Esophagus (tissue), 2 donors: ENCODE measurements around the gene PRPF31. TPM values are rescaled to one million over a fixed set of nuclear protein-coding genes. Genes with fewer than 3 reads are reported as not detected.

Source experiments
- H3K27ac ChIP-seq, 2 donors: one replicate each; pipeline ENCODE4 v1.5.1; 2013; ENCODE audit warnings: low read depth in 2 of 2, mild to moderate bottlenecking in 2 of 2, inconsistent platforms in 1 of 2, low read length in 1 of 2, moderate library complexity in 1 of 2
- H3K27me3 ChIP-seq, 2 donors: one replicate each; pipeline ENCODE4 v1.6.1; 2013; ENCODE audit warnings: low read length in 2 of 2, control low read depth in 1 of 2, mild to moderate bottlenecking in 1 of 2; ENCODE audit not compliant: insufficient read depth in 2 of 2, control insufficient read depth in 1 of 2
- H3K36me3 ChIP-seq, 2 donors: one replicate each; pipeline ENCODE4 v1.6.1; 2013; ENCODE audit warnings: low read length in 1 of 2; ENCODE audit not compliant: control insufficient read depth in 2 of 2, insufficient read depth in 2 of 2
- H3K4me1 ChIP-seq, 2 donors: one replicate each; pipeline ENCODE4 v1.6.1; 2013; ENCODE audit warnings: low read length in 1 of 2; ENCODE audit not compliant: control insufficient read depth in 2 of 2, insufficient read depth in 2 of 2
- H3K4me3 ChIP-seq, 2 donors: one replicate each; pipeline ENCODE4 v1.5.1; 2013; ENCODE audit warnings: low read length in 2 of 2, mild to moderate bottlenecking in 2 of 2, low read depth in 1 of 2, moderate library complexity in 1 of 2
- H3K9me3 ChIP-seq, 2 donors: one replicate each; pipeline ENCODE4 v1.6.1; 2013; ENCODE audit warnings: mild to moderate bottlenecking in 2 of 2, low read depth in 1 of 2, low read length in 1 of 2, moderate library complexity in 1 of 2; ENCODE audit not compliant: control insufficient read depth in 2 of 2, insufficient read depth in 1 of 2
- WGBS, 2 donors: extraction: QIAGEN DNeasy Blood & Tissue Kit; methylation state at CpG; one replicate each; pipeline ENCODE4 v1.1.7; 2013; 5-methylcytosine and 5-hydroxymethylcytosine counted together
- polyA plus RNA-seq, 2 donors: library from polyadenylated mRNA; stranded (reverse); fragments of 200-250 nt; gene quantifications; one replicate each; pipeline ENCODE4 v1.2.3, GENCODE V29; 2013
- donor health status: healthy with polysubstance abuse.
- donor health status: Bipolar disorder and iron deficiency.

Gene PRPF31
- polyA plus RNA-seq, 2 donors = 38.9 to 44.3 TPM

DNA sequence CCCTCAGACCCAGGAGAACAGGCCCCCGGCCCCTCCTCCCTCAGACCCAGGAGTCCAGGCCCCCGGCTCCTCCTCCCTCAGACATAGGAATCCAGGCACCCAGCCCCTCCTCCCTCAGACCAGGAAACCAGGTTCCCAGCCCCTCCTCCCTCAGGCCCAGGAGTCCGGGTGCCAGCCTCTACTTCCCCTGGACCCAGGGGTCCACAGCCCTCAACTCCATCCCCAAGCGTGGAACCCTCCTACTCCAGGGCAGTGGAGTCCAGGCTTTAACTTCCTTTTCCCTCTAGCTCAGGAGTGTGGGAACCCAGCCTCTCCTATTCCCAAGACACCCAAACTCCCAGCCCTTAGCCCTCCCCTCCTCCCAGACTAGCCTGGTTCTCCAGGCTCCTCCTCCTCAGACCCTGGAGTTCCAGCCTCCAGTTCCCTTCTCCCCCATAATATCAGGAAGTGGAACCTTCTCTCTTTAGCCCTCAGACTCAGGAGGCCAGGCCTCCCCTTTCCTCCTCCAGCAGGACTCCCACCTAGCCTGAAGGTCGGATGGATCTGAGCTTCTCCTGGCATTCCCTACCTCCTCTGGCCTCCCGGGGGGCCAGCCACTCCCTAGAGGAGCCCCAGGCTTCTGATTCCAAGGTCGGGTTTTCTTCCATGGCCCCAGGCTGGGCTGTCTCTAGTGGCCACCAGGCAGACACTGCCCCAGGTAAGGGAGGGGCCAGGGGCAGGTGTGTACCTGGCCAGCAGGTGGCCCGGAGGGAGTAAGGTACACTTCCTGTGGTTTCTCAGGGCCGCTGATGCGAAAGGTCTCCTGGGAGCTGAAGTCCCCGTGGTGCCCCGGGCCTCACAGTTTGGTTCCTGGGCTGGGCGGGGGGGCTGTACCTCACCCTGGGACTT is 57.2 kb downstream of the PRPF31 start, which contains the start of gene TMC4:
Gene TMC4 (minus strand): TSS at position 690 of the 888 bp plus-strand sequence. CDS start 43 bp downstream, at position 647.
- no peaks in the 10 kb centered on the region for H3K36me3 ChIP-seq
- 9 to 14% methylated on average over 13 of the region's 13 CpGs for WGBS, 2 donors
- no peaks in the 10 kb centered on the region for H3K9me3 ChIP-seq
- H3K4me1 ChIP-seq = peaks cover 0 to 9% of the 10 kb centered on the region in 2 donors
- no peaks in the 10 kb centered on the region for H3K27me3 ChIP-seq
- H3K4me3 ChIP-seq = peak within 1 kb of the TSS; percentile 36 to 49
- H3K27ac ChIP-seq = peak within 1 kb of the TSS; percentile 47 to 67

DNA sequence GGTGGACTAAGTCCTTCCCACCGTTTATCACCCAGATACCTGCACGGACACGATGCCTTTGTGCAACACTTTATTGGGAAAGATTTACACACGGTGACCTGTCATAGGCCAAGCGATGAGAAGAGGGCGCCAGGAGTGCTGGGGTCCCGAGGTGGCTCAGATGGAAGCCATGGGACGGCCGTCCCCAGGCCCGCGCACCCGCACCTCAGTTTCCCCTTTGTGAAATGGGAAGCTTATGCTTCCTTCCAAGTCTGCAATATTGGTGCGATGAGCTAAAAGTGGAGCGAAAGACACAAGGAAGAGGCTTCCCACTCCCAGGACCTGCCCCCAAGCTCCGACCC is 57.8 kb downstream of the PRPF31 start:
- no peaks in the 10 kb centered on the region for H3K27me3 ChIP-seq
- H3K27ac ChIP-seq = no peak overlapping the region
- 36 to 40% methylated on average over 15 of the region's 15 CpGs for WGBS, 2 donors

DNA sequence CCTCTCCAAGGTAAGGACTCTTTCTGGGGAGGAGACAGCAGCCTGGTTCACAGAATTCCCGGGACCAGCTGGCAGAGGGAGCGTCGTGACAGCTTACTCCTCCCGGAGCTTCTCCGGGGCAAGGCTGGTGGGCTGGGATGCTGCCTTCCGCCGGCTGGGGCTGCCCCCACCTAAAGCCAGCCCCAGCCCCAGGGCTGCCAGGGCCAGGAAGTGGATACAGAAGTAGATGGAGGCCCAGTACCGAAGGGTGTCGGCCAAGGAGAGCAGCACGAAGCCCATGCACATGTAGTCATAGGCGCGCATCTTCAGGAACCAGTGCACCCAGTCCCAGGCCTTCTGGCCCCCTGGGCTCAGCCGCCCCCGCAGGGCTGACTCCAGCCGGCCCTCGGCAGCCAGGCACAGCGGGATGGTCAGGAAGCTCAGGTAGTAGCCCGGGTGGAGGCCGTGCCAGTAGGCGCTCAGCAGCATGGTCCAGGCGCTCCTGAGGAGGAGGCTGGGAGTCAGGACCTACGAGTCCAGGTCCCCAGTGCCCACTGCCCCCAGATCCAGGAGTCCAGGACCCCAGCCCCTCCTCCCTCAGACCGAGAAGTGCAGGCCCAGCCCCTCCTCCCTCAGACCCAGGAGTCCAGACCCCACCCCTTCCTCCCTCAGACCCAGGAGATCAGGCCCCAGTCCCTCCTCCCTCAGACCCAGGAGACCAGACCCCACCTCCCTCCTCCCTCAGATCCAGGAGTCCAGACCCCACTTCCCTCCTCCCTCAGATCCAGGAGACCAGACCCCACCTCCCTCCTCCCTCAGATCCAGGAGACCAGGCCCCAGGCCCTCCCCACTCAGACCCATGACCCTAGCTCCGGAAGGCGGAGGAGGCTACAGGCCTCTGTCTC is 58.6 kb downstream of the PRPF31 start:
- Histone ChIP-seq H3K4me1 (peaks cover 0 to 4% of the 10 kb centered on the region in 2 donors), H3K9me3 (no peaks in the 10 kb centered on the region), H3K27me3 (no peaks in the 10 kb centered on the region), H3K27ac (no peak overlapping the region), H3K36me3 (peaks cover 0 to 5% of the 10 kb centered on the region in 2 donors), H3K4me3 (no peak overlapping the region)
- WGBS, 2 donors = 75 to 77% methylated on average over 22 to 25 of the region's 25 CpGs

More for the DNA sequence above, 57.8 kb downstream of the PRPF31 start:
- Histone ChIP-seq H3K4me3 (no peak overlapping the region), H3K9me3 (no peaks in the 10 kb centered on the region), H3K4me1 (peaks cover 0 to 5% of the 10 kb centered on the region in 2 donors), H3K36me3 (peaks cover 0 to 2% of the 10 kb centered on the region in 2 donors)

DNA sequence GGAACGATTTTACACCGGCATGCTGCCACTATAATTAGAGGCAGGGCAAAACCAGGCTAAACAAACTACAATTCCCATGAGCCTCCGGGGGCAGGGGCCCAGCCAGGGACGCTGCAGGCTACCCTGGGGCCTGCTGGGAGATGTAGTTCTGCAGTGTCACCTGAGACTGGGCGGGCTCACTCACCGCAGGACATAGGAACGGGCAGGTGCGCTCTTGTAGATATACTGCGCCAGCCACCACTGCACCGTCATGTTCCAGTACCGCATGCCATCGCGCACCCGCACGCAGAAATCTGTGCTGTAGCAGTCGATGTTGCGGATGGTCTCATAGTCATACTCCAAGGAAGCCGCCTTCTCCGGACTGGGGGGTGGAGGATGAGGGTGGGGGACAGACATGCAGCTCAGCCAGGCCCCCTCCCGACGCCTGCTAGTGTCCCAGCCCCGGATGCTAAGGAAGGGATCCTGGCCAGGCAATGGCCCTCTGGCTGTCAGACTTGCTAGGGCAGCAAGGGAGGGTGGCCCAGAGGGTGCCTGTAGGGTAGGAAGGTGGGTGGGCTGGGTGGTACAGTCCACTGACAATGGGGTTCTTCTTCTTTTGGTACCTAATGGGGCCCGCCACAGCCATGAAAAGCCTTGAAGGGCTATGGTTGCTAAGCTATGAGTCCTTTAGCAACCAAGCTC is 63.2 kb downstream of the PRPF31 start:
- no peak overlapping the region for H3K4me3 ChIP-seq
- no peaks in the 10 kb centered on the region for H3K4me1 ChIP-seq
- peaks cover 0 to 15% of the 10 kb centered on the region in 2 donors for H3K36me3 ChIP-seq
- H3K27ac ChIP-seq = no peak overlapping the region
- WGBS, 2 donors = 80% methylated on average over 23 of the region's 23 CpGs
- H3K9me3 ChIP-seq = no peaks in the 10 kb centered on the region
- no peaks in the 10 kb centered on the region for H3K27me3 ChIP-seq

DNA sequence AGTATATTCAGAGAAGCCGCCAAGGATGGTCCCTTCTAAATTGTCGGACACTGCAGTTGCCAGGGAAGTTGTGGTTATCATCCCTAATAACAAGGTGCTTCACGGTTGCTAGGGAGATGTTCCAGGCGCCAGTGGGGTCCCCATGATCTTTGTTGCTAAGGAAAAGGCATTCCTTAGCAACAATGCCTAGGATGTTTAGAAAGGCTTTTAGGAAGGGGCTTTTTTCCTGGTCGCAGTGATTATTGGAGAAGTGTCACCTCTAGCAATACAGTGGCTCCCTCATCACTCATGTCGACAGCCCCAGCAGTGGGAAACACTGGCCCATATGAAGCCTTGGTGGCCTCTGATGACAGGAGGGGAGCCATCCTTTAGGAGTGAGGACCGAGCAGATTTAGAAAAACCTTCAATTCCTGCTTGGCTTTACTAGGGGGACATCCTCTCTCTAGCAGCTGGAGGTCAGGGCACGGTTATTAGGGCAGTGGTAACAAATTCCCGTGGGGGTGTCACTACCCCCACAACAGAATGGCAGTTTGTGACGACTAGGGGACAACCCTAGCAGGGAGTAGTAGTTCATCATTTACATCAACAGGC is 63.8 kb downstream of the PRPF31 start:
- no peak overlapping the region for H3K27ac ChIP-seq
- peaks cover 0 to 16% of the 10 kb centered on the region in 2 donors for H3K36me3 ChIP-seq
- no peak overlapping the region for H3K4me3 ChIP-seq
- H3K9me3 ChIP-seq = no peaks in the 10 kb centered on the region
- H3K27me3 ChIP-seq = no peaks in the 10 kb centered on the region
- H3K4me1 ChIP-seq = no peaks in the 10 kb centered on the region
- WGBS, 2 donors = 85 to 86% methylated on average over 10 of the region's 10 CpGs

DNA sequence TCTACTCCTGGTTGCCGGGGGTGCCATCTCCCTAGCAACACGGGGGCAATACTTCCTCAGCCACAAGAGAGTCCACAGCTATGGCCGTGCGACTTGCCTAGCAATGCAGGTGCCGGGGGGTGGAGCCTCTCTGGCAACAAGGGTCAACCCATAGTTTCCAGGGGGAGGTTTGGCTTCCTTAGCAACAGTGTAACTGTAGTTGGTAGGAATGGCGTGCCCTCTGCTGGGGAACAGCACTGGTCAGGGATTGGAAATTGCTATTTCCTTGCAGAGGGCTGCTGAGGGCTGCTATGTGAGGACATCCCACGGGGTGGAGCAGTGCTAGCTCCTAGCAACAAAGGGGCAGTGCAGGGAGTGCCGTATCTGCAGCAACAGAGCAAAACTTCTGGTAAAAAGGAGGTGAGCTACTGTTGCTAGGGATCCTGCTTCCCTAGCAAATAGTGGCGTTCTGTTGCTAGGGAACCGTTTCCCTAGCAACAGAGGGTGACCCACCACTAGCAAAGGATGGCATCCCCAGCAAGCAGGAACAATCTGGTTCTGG is 64.4 kb downstream of the PRPF31 start:
- peaks cover 0 to 16% of the 10 kb centered on the region in 2 donors for H3K36me3 ChIP-seq
- 54 to 60% methylated on average over 10 of the region's 10 CpGs for WGBS, 2 donors
- H3K4me3 ChIP-seq = no peak overlapping the region
- no peaks in the 10 kb centered on the region for H3K4me1 ChIP-seq
- H3K27ac ChIP-seq = no peak overlapping the region
- H3K27me3 ChIP-seq = no peaks in the 10 kb centered on the region
- H3K9me3 ChIP-seq = no peaks in the 10 kb centered on the region

DNA sequence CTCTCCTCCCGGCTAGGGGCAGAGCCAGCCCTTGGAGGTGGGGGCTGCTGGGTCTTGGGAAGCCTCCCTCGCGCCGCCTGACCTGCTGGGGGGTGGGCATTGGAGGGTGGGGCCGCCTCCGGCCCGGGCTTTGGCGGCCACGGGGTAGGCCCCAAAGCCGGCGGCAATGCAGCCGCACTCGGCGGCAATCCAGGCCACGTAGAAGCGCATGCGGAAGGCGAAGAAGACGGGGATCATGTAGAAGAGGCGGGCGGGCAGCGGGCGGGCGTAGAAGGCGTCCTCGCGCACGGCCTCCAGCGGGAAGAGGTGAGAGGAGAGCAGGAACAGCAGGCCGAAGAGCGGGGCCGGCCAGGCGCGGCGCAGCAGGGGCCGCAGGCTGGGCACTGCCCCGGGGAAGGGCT is 65.1 kb downstream of the PRPF31 start:
- Histone ChIP-seq H3K27me3 (no peaks in the 10 kb centered on the region), H3K4me1 (no peaks in the 10 kb centered on the region), H3K27ac (no peak overlapping the region), H3K9me3 (no peaks in the 10 kb centered on the region), H3K4me3 (no peak overlapping the region), H3K36me3 (peaks cover 0 to 19% of the 10 kb centered on the region in 2 donors)
- 94% methylated on average over 33 to 37 of the region's 37 CpGs for WGBS, 2 donors
